ENCODE results near the gene ARHGAP42. TPM values are rescaled to one million over a fixed set of nuclear protein-coding genes. Genes with fewer than 3 reads are reported as not detected.

ARHGAP42 gene
- total and polyA plus RNA-seq, 2 experiments from 2014 or later = 64.8 to 135 TPM

DNA sequence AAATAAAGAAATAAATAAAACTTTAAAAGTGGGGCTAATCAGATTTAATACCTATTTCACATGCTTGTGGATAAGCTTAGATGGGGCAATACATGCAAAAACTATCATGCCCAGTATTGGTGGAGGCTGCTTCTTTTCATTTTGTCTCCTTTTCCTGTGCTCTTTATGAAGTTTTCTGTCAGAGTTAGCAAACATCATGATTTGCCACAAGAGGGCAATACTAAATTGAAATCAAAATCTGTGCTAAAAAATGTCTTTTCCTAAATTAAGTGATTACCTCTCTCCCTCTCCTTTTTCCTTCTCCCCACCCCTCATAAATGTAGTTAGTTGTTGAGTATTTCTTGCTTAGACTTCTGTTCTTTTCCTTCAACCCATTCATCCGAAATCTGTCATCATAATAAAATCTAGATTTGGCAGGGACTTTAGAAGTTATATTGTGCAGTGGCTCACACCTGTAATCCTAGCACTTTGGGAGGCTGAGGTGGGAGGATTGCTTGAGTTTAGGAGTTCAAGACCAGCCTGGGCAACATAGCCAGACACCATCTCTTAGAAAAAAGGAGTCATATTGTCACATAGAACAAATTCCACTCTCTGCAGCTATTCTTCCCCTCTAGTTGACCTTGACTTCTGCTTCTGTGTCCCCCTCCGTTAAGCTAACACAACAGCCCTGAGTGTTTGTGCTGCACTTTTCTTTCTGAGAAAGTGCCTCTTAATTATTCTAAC, 4.7 kb upstream of the ARHGAP42 start:
- no peaks in the 10 kb centered on the region for H3K9me3 ChIP-seq (ENCODE audit: low read depth)
- H3K4me1 ChIP-seq (ENCODE audit: low read depth) = peaks cover 33% of the 10 kb centered on the region

DNA sequence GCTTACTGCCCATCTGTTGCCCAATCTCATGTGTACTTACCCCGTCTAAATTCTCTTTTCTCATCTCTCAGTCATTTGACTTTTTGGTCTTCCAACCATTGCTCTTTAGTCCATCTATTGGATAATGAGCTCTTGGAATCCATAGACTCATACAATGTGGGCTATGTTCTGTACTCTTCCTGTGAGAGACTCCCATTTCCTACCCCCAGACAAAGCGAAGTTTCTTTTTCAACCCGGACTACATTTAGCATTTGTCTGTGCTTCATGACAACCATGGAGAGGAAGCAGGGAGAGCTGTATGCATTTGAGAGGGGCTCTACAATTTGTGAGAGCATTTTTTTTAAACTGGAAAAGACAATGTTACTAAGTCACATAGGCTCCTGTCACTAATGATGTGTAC, 4.0 kb upstream of the ARHGAP42 start:
- no peak overlapping the region for H3K27ac ChIP-seq
- H3K27me3 ChIP-seq = no peaks in the 10 kb centered on the region

More for the DNA sequence above, 4.7 kb upstream of the ARHGAP42 start:
- no peak overlapping the region for H3K27ac ChIP-seq
- TF ChIP-seq, protein P1, sequence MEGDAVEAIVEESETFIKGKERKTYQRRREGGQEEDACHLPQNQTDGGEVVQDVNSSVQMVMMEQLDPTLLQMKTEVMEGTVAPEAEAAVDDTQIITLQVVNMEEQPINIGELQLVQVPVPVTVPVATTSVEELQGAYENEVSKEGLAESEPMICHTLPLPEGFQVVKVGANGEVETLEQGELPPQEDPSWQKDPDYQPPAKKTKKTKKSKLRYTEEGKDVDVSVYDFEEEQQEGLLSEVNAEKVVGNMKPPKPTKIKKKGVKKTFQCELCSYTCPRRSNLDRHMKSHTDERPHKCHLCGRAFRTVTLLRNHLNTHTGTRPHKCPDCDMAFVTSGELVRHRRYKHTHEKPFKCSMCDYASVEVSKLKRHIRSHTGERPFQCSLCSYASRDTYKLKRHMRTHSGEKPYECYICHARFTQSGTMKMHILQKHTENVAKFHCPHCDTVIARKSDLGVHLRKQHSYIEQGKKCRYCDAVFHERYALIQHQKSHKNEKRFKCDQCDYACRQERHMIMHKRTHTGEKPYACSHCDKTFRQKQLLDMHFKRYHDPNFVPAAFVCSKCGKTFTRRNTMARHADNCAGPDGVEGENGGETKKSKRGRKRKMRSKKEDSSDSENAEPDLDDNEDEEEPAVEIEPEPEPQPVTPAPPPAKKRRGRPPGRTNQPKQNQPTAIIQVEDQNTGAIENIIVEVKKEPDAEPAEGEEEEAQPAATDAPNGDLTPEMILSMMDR (IDR thresholded peaks at IDR 0.05; ENCODE audit: low read depth, low read length) = peak; percentile 56
- DNase-seq (ENCODE audit: low read depth in 1 of 2, low spot score in 1 of 2) = peak in 1 of 2 donors; percentile 56
- H3K27me3 ChIP-seq = no peaks in the 10 kb centered on the region
- H3K4me3 ChIP-seq = no peak overlapping the region
- H3K36me3 ChIP-seq = no peaks in the 10 kb centered on the region

DNA sequence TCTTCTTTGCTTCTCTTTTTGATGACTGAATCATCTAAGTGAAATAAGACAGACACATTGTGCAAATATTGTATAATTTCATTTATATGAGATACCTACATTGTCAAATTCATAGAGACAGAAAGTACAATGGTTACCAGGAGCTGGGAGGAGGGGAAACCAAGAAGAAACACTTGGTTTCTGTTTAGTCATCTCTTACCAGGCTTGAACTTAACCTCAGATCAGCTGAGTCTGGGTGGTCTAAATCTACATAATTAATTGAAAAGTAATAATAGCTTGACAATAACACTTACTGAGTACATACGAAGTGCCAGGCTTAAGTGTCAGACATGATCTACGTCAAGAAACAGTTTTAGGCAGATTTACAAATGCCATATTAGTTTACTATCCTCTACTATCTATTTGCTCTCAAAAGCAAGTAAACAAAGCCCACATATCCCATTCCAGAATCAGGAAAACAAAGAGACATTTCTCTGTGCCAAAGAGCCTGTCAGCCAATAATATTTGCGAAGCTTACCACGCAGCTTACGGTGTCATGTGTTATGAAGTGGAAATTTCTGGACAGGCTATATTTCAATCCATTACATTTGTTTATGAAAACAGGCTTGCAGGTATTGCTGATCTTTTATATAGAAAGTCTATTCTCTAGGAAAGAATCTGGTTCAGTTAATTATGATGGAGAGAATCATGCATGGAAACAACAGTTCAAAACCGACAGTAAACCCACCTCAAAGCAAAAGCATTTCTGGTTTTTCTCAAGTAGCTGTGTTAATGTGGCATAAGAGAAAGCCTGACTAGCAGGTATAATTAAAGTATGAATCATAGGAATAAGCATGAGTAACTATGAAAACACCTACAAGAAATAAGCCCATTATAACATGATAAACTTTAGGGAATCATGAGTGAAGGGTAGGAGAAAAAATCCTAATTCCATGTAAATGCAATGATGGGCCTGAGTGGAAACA, 2.7 kb upstream of the ARHGAP42 start:
- H3K27ac ChIP-seq = peak overlapping the region; percentile 6
- H3K36me3 ChIP-seq = no peaks in the 10 kb centered on the region
- H3K27me3 ChIP-seq = no peaks in the 10 kb centered on the region
- TF ChIP-seq, protein P1 (IDR thresholded peaks at IDR 0.05; ENCODE audit: low read depth, low read length) = no peak
- no peak for DNase-seq (ENCODE audit: low read depth in 1 of 2, low spot score in 1 of 2)
- H3K9me3 ChIP-seq (ENCODE audit: low read depth) = no peaks in the 10 kb centered on the region
- H3K4me1 ChIP-seq (ENCODE audit: low read depth) = peaks cover 34% of the 10 kb centered on the region
- H3K4me3 ChIP-seq = no peak overlapping the region

More for the DNA sequence above, 4.0 kb upstream of the ARHGAP42 start:
- peaks cover 33% of the 10 kb centered on the region for H3K4me1 ChIP-seq (ENCODE audit: low read depth)
- TF ChIP-seq, protein P1 (IDR thresholded peaks at IDR 0.05; ENCODE audit: low read depth, low read length) = no peak
- no peak overlapping the region for H3K4me3 ChIP-seq
- no peak for DNase-seq (ENCODE audit: low read depth in 1 of 2, low spot score in 1 of 2)
- no peaks in the 10 kb centered on the region for H3K36me3 ChIP-seq
- no peaks in the 10 kb centered on the region for H3K9me3 ChIP-seq (ENCODE audit: low read depth)

DNA sequence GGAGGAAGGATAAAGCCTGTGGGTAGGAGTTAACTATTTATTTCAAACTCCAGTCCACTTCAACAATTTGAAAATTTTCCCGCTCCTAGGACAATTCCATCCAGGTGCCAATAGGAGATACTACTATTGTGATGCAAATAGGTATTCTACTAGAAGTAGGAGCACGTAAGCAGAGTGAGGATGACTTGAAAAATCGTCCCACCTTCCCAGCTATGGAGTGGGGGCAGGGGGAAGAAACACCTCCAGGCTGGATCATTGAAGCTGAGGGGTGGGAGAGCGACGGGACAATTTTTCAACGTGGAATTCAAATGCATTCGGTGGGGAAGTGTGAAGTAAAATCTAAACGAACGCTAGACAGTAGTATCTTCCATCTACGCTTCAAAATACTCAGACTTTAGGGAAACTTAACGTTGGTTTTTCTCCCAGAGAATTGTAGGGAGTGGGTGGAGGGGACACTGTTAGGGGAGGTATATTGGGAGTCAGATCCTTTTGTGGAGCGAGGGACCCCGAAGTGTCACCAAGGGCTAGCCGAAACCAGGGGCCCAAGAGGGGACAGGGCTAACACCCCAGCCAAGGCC, 523 bp upstream of the ARHGAP42 start:
- no peak for DNase-seq (ENCODE audit: low read depth in 1 of 2, low spot score in 1 of 2)

More for the DNA sequence above, 523 bp upstream of the ARHGAP42 start:
- Histone ChIP-seq H3K4me3 (peak overlapping the region; percentile 99), H3K27ac (peak overlapping the region; percentile 96), H3K36me3 (no peaks in the 10 kb centered on the region), H3K27me3 (no peaks in the 10 kb centered on the region), H3K4me1 (ENCODE audit: low read depth) (peaks cover 30% of the 10 kb centered on the region), H3K9me3 (ENCODE audit: low read depth) (no peaks in the 10 kb centered on the region)
- TF ChIP-seq, protein P1 (IDR thresholded peaks at IDR 0.05; ENCODE audit: low read depth, low read length) = no peak
